Adrenal gland (tissue), 12 donors: Measurements from ENCODE around the gene HSFX3. TPM values are rescaled to one million over a fixed set of nuclear protein-coding genes. Genes with fewer than 3 reads are reported as not detected.
"Not testable (repeated sequence)": the region's sequence is repeated elsewhere in the genome, so short reads cannot be mapped to it uniquely, and the experiment has no call there.

Experiments used
- DNase-seq, 7 donors: peaks; one replicate each; pipeline ENCODE4 v3.0.0-alpha.2; 2019 to 2020
- H3K27ac ChIP-seq, 5 donors: fragments of 200-600 bp; sonication (generic) in 4 of 5; 1 replicate in 3 of 5; 2 replicates in 2 of 5; pipeline versions ENCODE4 v1.5.1 to v1.8.0; 2016 to 2020; ENCODE audit warnings: mild to moderate bottlenecking in 1 of 5
- H3K27me3 ChIP-seq: fragments of 200-600 bp; 2 replicates; pipeline ENCODE4 v1.8.0; 2021
- H3K36me3 ChIP-seq, 2 donors: fragments of 200-600 bp; replicated peaks in 1 of 2; 1 replicate in 1 of 2; 2 replicates in 1 of 2; pipeline versions ENCODE4 v1.5.1 to v1.8.0; 2018 to 2022
- H3K4me1 ChIP-seq, 2 donors: fragments of 200-600 bp; replicated peaks in 1 of 2; 1 replicate in 1 of 2; 2 replicates in 1 of 2; pipeline versions ENCODE4 v1.5.1 to v1.8.0; 2018 to 2021
- H3K4me3 ChIP-seq, 4 donors: fragments of 200-600 bp; sonication (generic) in 3 of 4; one replicate each; pipeline ENCODE4 v1.5.1; 2016 to 2018
- H3K9me3 ChIP-seq, 3 donors: fragments of 200-600 bp; sonication (generic) in 1 of 3; replicated peaks in 1 of 3; 1 replicate in 2 of 3; 2 replicates in 1 of 3; pipeline versions ENCODE4 v1.5.1 to v1.8.0; 2016 to 2021
- CTCF ChIP-seq, 6 experiments: fragments of 450-650 bp in 4 of 6; fragments of 200-600 bp in 2 of 6; sonication (generic) in 1 of 6; IDR thresholded peaks; 1 replicate in 5 of 6; 2 replicates in 1 of 6; pipeline versions ENCODE4 v1.5.1 to v1.8.0; 2016 to 2021; ENCODE audit warnings: antibody characterized with exemption in 6 of 6, mild to moderate bottlenecking in 2 of 6, moderate library complexity in 1 of 6
- POLR2A ChIP-seq, 2 donors: fragments of 450-650 bp; IDR thresholded peaks; one replicate each; pipeline ENCODE4 v1.6.1; 2017; ENCODE audit warnings: antibody characterized with exemption in 2 of 2, mild to moderate bottlenecking in 2 of 2, moderate library complexity in 1 of 2
- whole genome bisulfite sequencing, 4 donors: extraction: QIAGEN DNeasy Blood & Tissue Kit in 2 of 4; methylation state at CpG; one replicate each; pipeline versions ENCODE4 v1.1.5 to v1.1.7; 2013 to 2017; 5-methylcytosine and 5-hydroxymethylcytosine counted together
- intact Hi-C, 2 donors: fragments of 100-400 bp; cut with DNase I; formaldehyde crosslinking; loops; one replicate each; pipeline versions ENCODE4 v1.14.1 to v1.15.0; 2022 to 2023
- polyA plus RNA-seq, 3 donors: library from polyadenylated mRNA; stranded (reverse); fragments of 200-250 nt in 2 of 3; fragments of 350-450 nt in 1 of 3; fragmentation: Illumina TruSeq in 1 of 3; extraction: RNeasy Lipid Tissue Mini Kit (QIAGEN cat#74804) in 1 of 3; gene quantifications; one replicate each; pipeline ENCODE4 v1.2.3, GENCODE V29; 2013 to 2014
- total RNA-seq, 9 donors: library from RNA; depleted of rRNA in 4 of 9; stranded (reverse); fragments of >200 nt in 4 of 9; fragments of 120-200 nt in 1 of 9; fragmentation: NEBNext Ultra II Directional in 1 of 9; extraction: Animal tissue kit (Norgen Biotek cat#: 25700) in 1 of 9; gene quantifications; one replicate each; pipeline versions ENCODE4 v1.1.0 to v1.2.4, GENCODE V29; 2013 to 2023
- donor health status: healthy with polysubstance abuse.
- donor health status: Bipolar disorder and iron deficiency.
- donor health status: DM: yes; HTN: yes; CAD: no.
- donor health status: DM: no; HTN: no; CAD: no.
- donor health status: DM: no; HTN: no; CAD: no.
- donor health status: DM: yes; HTN: yes; CAD: no.

The HSFX3 gene
- total and polyA plus RNA-seq, 12 donors, result not detected

GRCh38 chrX:149545545-149546543 is 3.9 kb downstream of the HSFX3 start:
- H3K4me1 ChIP-seq, H3K36me3 ChIP-seq, H3K4me3 ChIP-seq, H3K27me3 ChIP-seq, intact Hi-C loops, H3K9me3 ChIP-seq, H3K27ac ChIP-seq: not testable (repeated sequence)
- 71 to 77% methylated on average over 18 to 19 of the region's 29 CpGs; no CpG with 5 or more reads in 2 of the 4 donors for WGBS, 4 donors
- peak in 1 of 7 donors; percentile 5 for DNase-seq

- DNase-seq, result peak in 5 of 7 donors; percentile 22 to 54 (median 36)
- Histone ChIP-seq H3K36me3 (no peaks in the 10 kb centered on the region), H3K4me3 (peak overlapping the region in 3 of 4 donors; percentile 40 to 71 (median 49)), H3K27ac (peak overlapping the region; percentile 85 to 96 (median 94)), H3K9me3 (no peaks in the 10 kb centered on the region), H3K4me1 (peaks cover 0 to 4% of the 10 kb centered on the region in 2 donors), H3K27me3 (no peaks in the 10 kb centered on the region)
- WGBS, 4 donors, result 5 to 50% (median 43%) methylated on average over 7 to 13 of the region's 13 CpGs; no CpG with 5 or more reads in 1 of the 4 donors
- intact Hi-C loops, result no loop called here
- TF ChIP-seq POLR2A (IDR thresholded peaks at IDR 0.05), result no peak
- TF ChIP-seq CTCF (IDR thresholded peaks at IDR 0.05), result no peak
These were observed 8.1 kb downstream of the HSFX3 start for GRCh38 chrX:149541521-149542047.

GRCh38 chrX:149540621-149541520 is 8.9 kb downstream of the HSFX3 start, which contains the start of gene EOLA1:
Gene EOLA1, plus strand, starts transcription at chrX:149541012. Its CDS starts 4,619 bp downstream, at chrX:149545631.
- intact Hi-C loops, result no loop called here
- 0 to 65% (median 22%) methylated on average over 15 to 71 of the region's 71 CpGs for WGBS, 4 donors
- H3K4me1 ChIP-seq, result peaks cover 0 to 4% of the 10 kb centered on the region in 2 donors
- peak; percentile 82 to 96 (median 91) for DNase-seq
- H3K9me3 ChIP-seq, result no peaks in the 10 kb centered on the region
- H3K27me3 ChIP-seq, result no peaks in the 10 kb centered on the region
- no peak for TF ChIP-seq CTCF (IDR thresholded peaks at IDR 0.05)
- TF ChIP-seq POLR2A (IDR thresholded peaks at IDR 0.05), result peak; percentile 5 to 60
- H3K4me3 ChIP-seq, result peak within 1 kb of the TSS in 3 of 4 donors; percentile 40 to 71 (median 49)
- H3K27ac ChIP-seq, result peak within 1 kb of the TSS; percentile 85 to 96 (median 94)
- H3K36me3 ChIP-seq, result no peaks in the 10 kb centered on the region

GRCh38 chrX:149540131-149540620 is 9.5 kb downstream of the HSFX3 start:
- Histone ChIP-seq H3K4me3 (peak overlapping the region in 2 of 4 donors; percentile 49 to 71), H3K36me3 (no peaks in the 10 kb centered on the region), H3K9me3 (no peaks in the 10 kb centered on the region), H3K27me3 (no peaks in the 10 kb centered on the region), H3K27ac (peak overlapping the region; percentile 85 to 96 (median 94)), H3K4me1 (peaks cover 0 to 4% of the 10 kb centered on the region in 2 donors)
- DNase-seq, result peak; percentile 91 to 96 (median 95)
- intact Hi-C loops, result no loop called here
- TF ChIP-seq POLR2A (IDR thresholded peaks at IDR 0.05) (no peak), CTCF (IDR thresholded peaks at IDR 0.05) (no peak)
- WGBS, 4 donors, result 0 to 60% (median 13%) methylated on average over 6 to 21 of the region's 24 CpGs
